Cerebellar cortex (tissue), 1 donor: ENCODE data around the gene MYPOP.
"Not testable (repeated sequence)": the region's sequence is repeated elsewhere in the genome, so short reads cannot be mapped to it uniquely, and the experiment has no call there.

ENCODE experiments used
- DNase-seq: peaks from one replicate; pipeline ENCODE4 v3.0.0-alpha.2; 2015; ENCODE audit warnings: low spot score

Gene MYPOP

GRCh38 chr19:45883881-45884681 is 18.3 kb downstream of the MYPOP start:
- no peak for DNase-seq

GRCh38 chr19:45883586-45883880 is 18.9 kb downstream of the MYPOP start:
- DNase-seq, result no peak

GRCh38 chr19:45882652-45883585 is 19.5 kb downstream of the MYPOP start:
- DNase-seq, result peak; percentile 66

- no peak for DNase-seq
Observed at GRCh38 chr19:45881909-45882528, 20.4 kb downstream of the MYPOP start.

- no peak for DNase-seq
Observed at GRCh38 chr19:45881082-45881908, 21.1 kb downstream of the MYPOP start.

- no peak for DNase-seq
Observed at GRCh38 chr19:45879971-45880370, 22.4 kb downstream of the MYPOP start.

GRCh38 chr19:45879055-45879454 is 23.4 kb downstream of the MYPOP start:
- no peak for DNase-seq

- DNase-seq, result no peak
Observed at GRCh38 chr19:45878043-45878794, 24.2 kb downstream of the MYPOP start.

GRCh38 chr19:45876411-45877197 is 25.8 kb downstream of the MYPOP start:
- DNase-seq, result no peak

- no peak for DNase-seq
Observed at GRCh38 chr19:45876161-45876410, 26.3 kb downstream of the MYPOP start.

- no peak for DNase-seq
Observed at GRCh38 chr19:45874620-45874966, 27.8 kb downstream of the MYPOP start.

- no peak for DNase-seq
Observed at GRCh38 chr19:45873219-45873772, 29.1 kb downstream of the MYPOP start.

- DNase-seq, result no peak
Observed at GRCh38 chr19:45872095-45872919, 30.1 kb downstream of the MYPOP start.

GRCh38 chr19:45870798-45871197 is 31.6 kb downstream of the MYPOP start:
- no peak for DNase-seq

GRCh38 chr19:45867241-45867640 is 35.2 kb downstream of the MYPOP start:
- DNase-seq, result not testable (repeated sequence)

- DNase-seq, result no peak
Observed at GRCh38 chr19:45866400-45867176, 35.8 kb downstream of the MYPOP start.

GRCh38 chr19:45865269-45865948 is 37.0 kb downstream of the MYPOP start:
- DNase-seq, result no peak

- DNase-seq, result no peak
Observed at GRCh38 chr19:45864629-45865082, 37.8 kb downstream of the MYPOP start.
